Stimulated activated CD8-positive, alpha-beta memory T cell treated with anti-CD3 and anti-CD28 coated beads, Interleukin-4, amount 100 ng/mL, for 4 hours (primary cell): Measurements from ENCODE around the gene UBE2E2.

ENCODE experiments used
- DNase-seq, 2 donors: peaks; one replicate each; pipeline ENCODE4 v3.0.0-alpha.2; 2020; ENCODE audit warnings: low read depth in 2 of 2, low spot score in 1 of 2

Gene UBE2E2

DNA sequence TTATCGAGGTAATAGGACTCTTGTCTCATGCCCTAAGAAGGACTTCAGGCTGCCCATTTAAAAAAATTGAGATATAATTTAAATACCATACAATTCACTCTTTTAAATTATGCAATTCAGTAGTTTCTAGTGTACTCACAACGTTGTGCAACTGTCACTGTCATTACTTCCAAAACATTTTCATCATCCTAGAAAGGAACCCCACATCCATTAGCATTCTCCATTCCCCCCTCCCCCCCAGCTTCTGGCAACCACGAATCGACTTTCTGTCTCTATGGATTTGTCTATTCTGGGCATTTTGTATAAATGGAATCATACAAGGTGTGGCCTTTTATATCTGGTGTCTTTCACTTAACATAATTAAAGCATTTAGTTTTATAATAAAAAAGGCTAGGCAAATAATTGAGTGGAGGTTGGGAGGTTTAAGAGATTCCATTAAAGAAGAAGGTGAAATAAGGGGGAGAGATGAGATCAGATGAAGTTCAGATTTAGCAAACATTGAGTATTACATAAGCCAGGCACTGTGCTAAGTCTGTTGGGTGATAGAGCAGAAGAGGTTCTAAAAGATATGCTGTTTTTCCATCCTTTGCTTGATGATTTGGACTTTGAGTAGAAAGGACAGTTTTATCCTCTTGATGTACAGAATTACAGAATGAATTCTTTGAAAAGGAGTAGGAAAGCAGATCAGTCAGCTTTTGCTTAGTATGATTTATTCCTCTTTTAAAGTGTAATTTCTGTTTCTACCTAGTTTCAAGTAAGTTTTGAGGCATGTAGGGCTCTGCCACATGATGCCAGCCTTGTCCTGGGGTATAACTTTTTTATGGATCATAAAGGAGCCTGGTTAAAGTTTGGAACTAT is 36.3 kb downstream of the UBE2E2 start:
- no peak for DNase-seq

DNA sequence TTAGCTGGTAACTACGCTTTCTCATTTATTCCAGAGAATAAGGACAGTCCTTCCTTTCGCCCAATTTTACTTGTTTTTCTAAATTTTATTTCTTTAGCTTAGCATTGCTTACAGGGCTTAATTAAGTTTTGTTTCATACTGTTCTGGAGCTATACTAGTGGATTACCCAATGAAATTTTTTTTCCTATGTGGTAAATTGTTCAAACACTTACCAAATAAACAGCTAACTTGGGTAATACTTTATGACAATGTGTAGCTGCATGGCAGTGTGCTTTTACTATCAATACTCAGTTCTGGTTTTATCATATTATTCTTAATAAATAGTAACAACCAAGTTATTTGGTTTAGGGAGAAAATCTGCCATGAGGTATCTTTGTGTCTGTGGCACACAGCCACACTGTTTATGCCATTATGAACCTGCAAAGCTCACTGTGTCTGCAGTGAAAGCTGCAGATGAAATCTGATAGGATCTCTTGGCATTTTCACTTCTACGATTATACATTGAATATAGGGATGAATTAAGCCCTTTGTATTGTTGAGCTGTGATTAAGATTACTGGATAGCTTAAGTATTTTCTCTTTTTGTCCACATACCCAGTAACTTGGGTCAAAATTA is 37.2 kb downstream of the UBE2E2 start:
- no peak for DNase-seq

DNA sequence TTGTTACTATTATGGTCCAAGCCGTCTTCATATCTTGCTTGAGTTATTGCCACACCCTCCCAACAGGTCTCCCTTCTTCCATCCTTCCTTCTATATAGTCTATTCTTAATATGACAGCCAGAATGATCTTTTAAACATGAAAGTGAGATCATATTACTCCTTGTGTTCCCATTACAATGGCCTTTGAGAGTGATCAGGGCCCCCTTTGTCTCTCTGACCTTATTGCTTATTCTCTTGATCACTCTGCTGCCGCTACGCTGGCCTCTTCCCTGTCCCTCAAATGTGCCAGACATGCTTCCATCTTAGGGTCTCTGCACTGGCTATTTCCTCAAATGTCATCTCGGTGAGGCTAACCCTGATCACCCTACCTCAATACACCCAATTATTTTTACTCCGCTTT is 38.1 kb downstream of the UBE2E2 start:
- DNase-seq = no peak

DNA sequence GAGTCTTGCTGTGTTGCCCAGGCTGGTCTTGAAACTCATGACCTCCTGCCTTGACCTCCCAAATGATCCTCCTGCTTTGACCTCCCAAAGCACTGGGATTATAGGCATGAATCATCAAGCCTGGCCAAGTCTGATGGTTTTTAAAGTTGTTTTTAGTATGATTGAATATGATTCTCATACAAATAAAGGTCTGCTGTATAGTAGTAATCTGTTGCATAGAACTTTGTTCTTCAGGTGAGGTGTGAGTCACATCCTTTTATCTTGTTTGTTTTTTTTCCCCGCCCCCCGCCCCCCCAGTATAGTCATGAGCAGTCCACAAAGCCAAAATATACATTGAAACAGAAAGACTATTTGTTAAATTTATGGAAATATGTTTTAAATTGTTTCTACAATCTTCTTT is 39.0 kb downstream of the UBE2E2 start:
- no peak for DNase-seq

- DNase-seq = no peak
Measured at GRCh38 chr3:23244324-23245041, 41.4 kb downstream of the UBE2E2 start.

DNA sequence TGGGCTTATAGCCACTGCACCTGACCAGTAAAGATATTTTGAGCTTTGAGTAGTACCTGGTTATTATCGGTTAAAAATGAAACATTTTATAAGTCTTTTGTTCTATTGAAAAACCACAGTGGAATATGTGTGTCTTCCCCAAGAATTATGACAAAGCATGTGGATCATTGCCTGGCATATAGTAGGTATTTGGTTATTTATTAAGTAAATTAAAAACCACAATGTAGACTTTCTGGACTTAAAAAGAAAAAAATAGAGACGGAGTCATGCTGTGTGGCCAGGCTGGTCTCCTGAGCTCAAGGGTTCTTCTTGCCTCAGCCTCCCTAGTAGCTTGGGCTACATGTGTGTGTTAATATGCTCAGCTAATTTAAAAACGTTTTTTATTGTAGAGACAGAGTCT is 43.5 kb downstream of the UBE2E2 start:
- no peak for DNase-seq

DNA sequence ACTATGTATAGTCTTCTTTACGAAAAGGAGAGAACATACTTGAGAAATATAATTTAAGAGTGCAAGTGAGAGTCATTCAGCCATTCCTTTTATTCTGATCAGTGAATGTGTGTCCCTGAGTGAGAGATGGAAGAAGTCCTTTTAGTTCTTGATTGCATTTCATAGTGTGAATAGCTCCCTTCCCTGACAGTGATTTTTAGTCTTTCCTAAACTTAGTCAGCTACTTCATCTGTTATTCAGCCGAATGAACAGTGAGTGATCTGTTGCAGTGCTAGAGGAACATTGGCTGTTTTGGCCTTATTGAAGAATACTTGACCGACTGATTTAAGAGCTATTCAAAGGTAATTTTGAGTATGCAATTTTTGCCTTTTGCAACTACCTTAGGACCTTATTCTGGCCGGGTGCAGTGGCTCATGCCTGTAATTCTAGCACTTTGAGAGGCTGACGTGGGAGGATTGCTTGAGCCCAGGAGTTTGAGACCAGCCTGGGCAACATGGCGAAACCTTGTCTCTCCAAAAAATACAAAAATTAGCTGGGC is 45.5 kb downstream of the UBE2E2 start:
- no peak for DNase-seq

DNA sequence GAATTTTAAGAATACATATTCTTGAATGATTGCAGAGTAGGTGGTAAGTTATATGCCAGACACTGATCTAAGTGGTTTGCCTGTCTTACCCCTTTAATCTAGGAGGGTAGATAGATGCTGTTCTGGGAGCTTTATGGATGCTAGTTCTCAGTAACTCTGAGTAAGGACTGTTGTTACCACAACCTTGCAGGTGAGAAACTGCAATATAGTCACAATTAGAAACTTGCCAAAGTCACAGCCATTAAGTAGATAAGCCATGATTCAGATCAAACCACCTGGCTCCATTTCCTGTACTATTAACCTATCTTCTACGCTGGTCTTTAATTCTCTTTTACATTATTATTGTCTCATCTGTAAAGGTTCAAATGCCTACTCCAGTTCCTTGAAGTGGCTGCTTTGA is 46.8 kb downstream of the UBE2E2 start:
- DNase-seq = no peak

- DNase-seq = no peak
Measured at GRCh38 chr3:23252122-23252521, 49.0 kb downstream of the UBE2E2 start.

DNA sequence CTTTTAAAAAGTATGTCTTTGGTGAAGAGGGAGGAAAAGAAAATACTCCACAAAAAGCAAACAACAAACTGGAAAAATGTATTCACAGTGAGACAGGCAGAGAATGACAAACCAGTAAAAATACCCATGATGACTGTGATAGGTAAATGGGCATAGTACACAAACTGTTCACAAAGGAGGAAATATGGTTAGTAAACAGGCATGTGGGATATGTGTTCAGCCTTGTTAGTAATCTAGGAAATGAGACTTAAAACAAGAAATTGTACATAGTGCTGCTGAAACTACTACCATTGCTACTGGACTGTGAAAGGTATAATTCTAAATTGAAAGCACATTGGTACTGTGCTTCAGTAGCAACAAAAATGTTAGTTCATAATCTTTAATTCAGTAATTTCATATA is 50.1 kb downstream of the UBE2E2 start:
- DNase-seq = no peak

DNA sequence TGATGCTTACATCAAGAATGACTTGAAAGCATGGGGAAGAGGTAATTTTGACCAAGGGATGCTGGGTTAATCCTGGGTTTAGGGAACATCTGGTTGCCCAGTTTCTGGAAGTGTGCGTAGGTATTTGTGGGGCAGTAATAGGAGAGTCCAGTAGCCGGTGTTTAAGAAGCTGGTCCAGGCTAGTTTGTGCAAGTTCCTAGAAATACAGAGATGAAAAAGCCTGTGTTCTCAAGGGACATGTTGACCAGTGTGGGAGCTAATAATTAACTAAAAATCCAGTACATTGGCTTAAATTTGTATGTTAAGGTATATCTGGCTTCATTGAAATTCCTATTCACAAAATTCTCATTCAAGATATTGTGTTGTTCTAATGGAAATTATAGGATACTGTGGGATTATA is 51.2 kb downstream of the UBE2E2 start:
- DNase-seq = no peak

- DNase-seq = no peak
Measured at GRCh38 chr3:23254835-23255234, 51.7 kb downstream of the UBE2E2 start.

GRCh38 chr3:23256741-23257435 is 53.8 kb downstream of the UBE2E2 start:
- DNase-seq = no peak

- DNase-seq = no peak
Measured at GRCh38 chr3:23258110-23258509, 55.0 kb downstream of the UBE2E2 start.

GRCh38 chr3:23259515-23259914 is 56.4 kb downstream of the UBE2E2 start:
- DNase-seq = no peak

DNA sequence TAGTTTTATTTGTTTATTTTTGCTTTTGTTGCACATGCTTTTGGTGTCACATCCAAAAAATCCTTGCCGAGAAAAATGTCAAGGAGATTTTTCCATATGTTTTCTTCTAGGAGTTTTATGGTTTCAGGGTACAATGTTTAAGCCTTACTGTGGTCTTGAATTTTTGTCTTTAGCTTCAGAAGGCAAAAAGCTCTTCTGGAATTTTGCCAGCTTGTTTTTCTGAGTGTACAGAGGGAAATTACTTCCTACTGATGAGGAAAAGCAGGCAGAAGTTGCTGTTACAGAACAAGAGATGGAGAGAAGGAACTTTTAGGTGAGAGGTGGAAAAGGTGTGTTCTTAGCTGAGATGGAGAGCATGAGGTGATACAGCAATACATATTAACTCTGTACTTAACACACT is 59.6 kb downstream of the UBE2E2 start:
- no peak for DNase-seq

DNA sequence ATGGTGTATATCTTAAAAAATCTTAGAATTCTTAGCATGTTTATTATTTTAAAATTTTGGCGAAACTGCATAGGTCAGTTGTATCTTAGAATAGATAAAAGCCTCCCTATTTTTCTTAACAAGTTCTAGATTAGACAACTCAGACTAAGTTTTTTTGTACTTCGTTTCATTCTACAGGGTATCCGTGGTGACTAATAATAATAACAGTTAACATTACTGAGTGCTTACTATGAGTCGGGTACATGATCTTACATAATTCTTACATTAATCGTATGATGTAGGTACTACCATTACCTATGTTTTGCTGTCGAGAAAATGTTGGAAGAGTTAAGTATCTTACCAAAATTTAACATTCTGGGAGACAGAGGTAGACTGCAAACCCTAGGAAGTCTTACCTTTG is 60.7 kb downstream of the UBE2E2 start:
- no peak for DNase-seq

DNA sequence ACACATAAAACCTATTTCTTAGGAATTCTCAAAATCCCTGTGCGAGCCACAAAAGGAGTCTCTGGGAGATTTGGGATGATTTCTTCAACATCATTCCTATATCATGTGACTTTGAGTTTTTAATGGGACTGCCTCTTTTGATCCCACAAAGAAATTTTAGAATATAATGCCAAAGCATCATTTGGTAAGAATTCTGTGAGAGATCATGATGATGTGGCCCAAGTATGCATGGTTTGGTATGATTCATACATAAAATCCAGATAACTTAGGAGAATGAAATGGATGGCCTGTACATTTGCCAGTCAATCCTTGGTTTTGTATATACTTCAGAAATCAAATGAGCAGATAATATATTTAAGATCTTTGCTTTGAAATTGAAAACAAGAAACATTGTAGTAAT is 61.3 kb downstream of the UBE2E2 start:
- DNase-seq = no peak

- DNase-seq = no peak
Measured at GRCh38 chr3:23270423-23270822, 67.3 kb downstream of the UBE2E2 start.

GRCh38 chr3:23271876-23272741 is 69.0 kb downstream of the UBE2E2 start:
- DNase-seq = no peak
